Measurements from ENCODE around the gene CHRNA10.

- TF ChIP-seq SMAD9 (CRISPR knock-in tag; IDR thresholded peaks at IDR 0.05) (no peak), ZBTB25 (CRISPR knock-in tag; IDR thresholded peaks at IDR 0.05) (no peak), CTCF (CRISPR knock-in tag; IDR thresholded peaks at IDR 0.05) (no peak), ZNF232 (CRISPR knock-in tag; IDR thresholded peaks at IDR 0.05; ENCODE audit: borderline replicate concordance) (no peak), FIP1L1 (IDR thresholded peaks at IDR 0.05; ENCODE audit: borderline replicate concordance, insufficient read depth, low read depth, low read length) (no peak), ETV5 (CRISPR knock-in tag; IDR thresholded peaks at IDR 0.05; ENCODE audit: borderline replicate concordance) (no peak), TFDP2 (CRISPR knock-in tag; IDR thresholded peaks at IDR 0.05) (no peak), ZUFSP (CRISPR knock-in tag; IDR thresholded peaks at IDR 0.05; ENCODE audit: borderline replicate concordance) (no peak), ZBTB34 (CRISPR knock-in tag; IDR thresholded peaks at IDR 0.05) (no peak), JUNB (CRISPR knock-in tag; IDR thresholded peaks at IDR 0.05; ENCODE audit: borderline replicate concordance) (no peak), HNF4G (IDR thresholded peaks at IDR 0.05; ENCODE audit: borderline replicate concordance, low read depth, low read length) (no peak), HNF4G (CRISPR knock-in tag; IDR thresholded peaks at IDR 0.05; ENCODE audit: borderline replicate concordance, low read depth) (no peak), MAZ (IDR thresholded peaks at IDR 0.05; ENCODE audit: borderline replicate concordance, low read depth, low read length) (no peak), MAZ (CRISPR knock-in tag; IDR thresholded peaks at IDR 0.05; ENCODE audit: low read depth) (no peak), NFYB (CRISPR knock-in tag; IDR thresholded peaks at IDR 0.05) (no peak), E2F1 (CRISPR knock-in tag; IDR thresholded peaks at IDR 0.05) (no peak)
Observed at GRCh38 chr11:3616721-3617460, 54.3 kb downstream of the CHRNA10 start.
